Astrocyte (in vitro differentiated cells and primary cell): ENCODE data around the gene KCP. TPM values are rescaled to one million over a fixed set of nuclear protein-coding genes. Genes with fewer than 3 reads are reported as not detected.
A peak's percentile ranks its signal among the peaks of the same experiment; 100 is the strongest.

ENCODE experiments used
- DNase-seq: peaks from one replicate; pipeline ENCODE4 v3.0.0-alpha.2; 2010; ENCODE audit warnings: low read depth
- FAIRE-seq: peaks from 2 replicates; lab custom pipeline; 2011; peaks lifted over from hg19 to GRCh38; lab: Jason Lieb, UNC
- H2AFZ ChIP-seq: 2 replicates; pipeline ENCODE4 v1.6.0; 2012; ENCODE audit warnings: low read depth, low read length, inconsistent platforms
- H3K27ac ChIP-seq: 2 replicates; pipeline ENCODE4 v1.5.1; 2011; ENCODE audit warnings: low read depth, low read length, inconsistent platforms
- H3K27me3 ChIP-seq: 2 replicates; pipeline ENCODE4 v1.6.0; 2011; ENCODE audit warnings: low read length, inconsistent platforms; ENCODE audit not compliant: insufficient read depth
- H3K36me3 ChIP-seq: 2 replicates; pipeline ENCODE4 v1.5.1; 2011; ENCODE audit warnings: low read length, inconsistent platforms; ENCODE audit not compliant: insufficient read depth
- H3K4me1 ChIP-seq: 2 replicates; pipeline ENCODE4 v1.5.1; 2011; ENCODE audit warnings: low read length, inconsistent platforms; ENCODE audit not compliant: insufficient read depth
- H3K4me2 ChIP-seq: 2 replicates; pipeline ENCODE4 v1.6.0; 2012; ENCODE audit warnings: low read length, inconsistent platforms
- H3K4me3 ChIP-seq: 2 replicates; pipeline ENCODE4 v1.5.1; 2011; ENCODE audit warnings: low read depth, mild to moderate bottlenecking, low read length, inconsistent platforms; ENCODE audit not compliant: insufficient read depth
- H3K79me2 ChIP-seq: 2 replicates; pipeline ENCODE4 v1.6.0; 2012; ENCODE audit warnings: mild to moderate bottlenecking, low read length, inconsistent platforms; ENCODE audit not compliant: insufficient read depth
- H3K9ac ChIP-seq: 2 replicates; pipeline ENCODE4 v1.6.0; 2012; ENCODE audit warnings: mild to moderate bottlenecking, low read length, inconsistent platforms
- H3K9me3 ChIP-seq: 2 replicates; pipeline ENCODE4 v1.5.1; 2012; ENCODE audit warnings: low read depth, mild to moderate bottlenecking, low read length, inconsistent platforms; ENCODE audit not compliant: insufficient read depth
- H4K20me1 ChIP-seq: 2 replicates; pipeline ENCODE4 v1.6.0; 2012; ENCODE audit warnings: low read length, inconsistent platforms; ENCODE audit not compliant: insufficient read depth
- H3K27ac Mint-ChIP-seq: one replicate; pipeline ENCODE4 v1.8.0; 2021; ENCODE audit warnings: mild to moderate bottlenecking, mixed read lengths; ENCODE audit not compliant: unreplicated experiment
- H3K27me3 Mint-ChIP-seq: one replicate; pipeline ENCODE4 v1.8.0; 2021; ENCODE audit warnings: low read depth, mixed read lengths; ENCODE audit not compliant: unreplicated experiment
- H3K36me3 Mint-ChIP-seq: one replicate; pipeline ENCODE4 v1.8.0; 2021; ENCODE audit warnings: low read depth, mixed read lengths; ENCODE audit not compliant: unreplicated experiment
- H3K4me1 Mint-ChIP-seq: one replicate; pipeline ENCODE4 v1.8.0; 2021; ENCODE audit warnings: low read depth, mixed read lengths; ENCODE audit not compliant: unreplicated experiment
- H3K4me3 Mint-ChIP-seq: one replicate; pipeline ENCODE4 v1.8.0; 2021; ENCODE audit warnings: mild to moderate bottlenecking, moderate library complexity, mixed read lengths; ENCODE audit not compliant: unreplicated experiment
- H3K9me3 Mint-ChIP-seq: one replicate; pipeline ENCODE4 v1.8.0; 2021; ENCODE audit warnings: mild to moderate bottlenecking, mixed read lengths; ENCODE audit not compliant: unreplicated experiment
- EZH2 ChIP-seq: IDR thresholded peaks from 2 replicates; pipeline ENCODE4 v1.6.1; 2012; ENCODE audit warnings: mild to moderate bottlenecking, low read length, inconsistent platforms; ENCODE audit not compliant: insufficient read depth
- total RNA-seq: library from RNA; stranded (reverse); gene quantifications from 2 replicates; pipeline ENCODE4 v1.2.1, GENCODE V29; 2021
- TF ChIP-seq, protein P1 (sequence below): IDR thresholded peaks from 2 replicates; pipeline ENCODE4 v1.5.1; 2011; ENCODE audit warnings: low read depth, mild to moderate bottlenecking, inconsistent platforms, low read length, moderate library complexity; ENCODE audit not compliant: insufficient read depth

KCP gene
- total RNA-seq, 1 donor from 2014 or later, result 0.20 TPM

DNA sequence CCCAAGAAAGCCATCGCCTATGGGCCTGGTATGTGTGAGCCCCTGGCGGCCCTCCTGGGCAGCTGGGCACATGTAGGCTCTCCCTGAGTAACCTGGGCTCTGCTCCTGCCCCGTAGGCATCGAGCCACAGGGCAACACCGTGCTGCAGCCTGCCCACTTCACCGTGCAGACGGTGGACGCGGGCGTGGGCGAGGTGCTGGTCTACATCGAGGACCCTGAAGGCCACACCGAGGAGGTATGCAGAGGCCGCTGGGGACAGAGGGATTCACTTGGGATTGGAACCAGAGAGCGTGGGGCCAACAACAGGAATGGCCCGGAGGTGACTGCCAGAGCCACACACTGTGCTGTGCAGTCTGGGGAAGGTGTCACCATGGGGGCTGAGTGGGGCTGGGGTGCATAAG is 73.0 kb downstream of the KCP start:
- peaks cover 50% of the 10 kb centered on the region for H3K36me3 ChIP-seq
- H3K4me2 ChIP-seq, result no peak overlapping the region
- H3K4me3 ChIP-seq, result no peak overlapping the region
- H3K4me1 ChIP-seq, result peaks cover 50% of the 10 kb centered on the region
- peaks cover 79% of the 10 kb centered on the region for H3K79me2 ChIP-seq
- H2AFZ ChIP-seq, result no peak overlapping the region
- Mint-ChIP-seq H3K9me3 (no peaks in the 10 kb centered on the region), H3K4me1 (peaks cover 13% of the 10 kb centered on the region), H3K27ac (no peak overlapping the region), H3K4me3 (no peak overlapping the region), H3K36me3 (peaks cover 21% of the 10 kb centered on the region), H3K27me3 (no peaks in the 10 kb centered on the region)
- no peak overlapping the region for H3K27ac ChIP-seq
- DNase-seq, result no peak
- peaks cover 96% of the 10 kb centered on the region for H4K20me1 ChIP-seq
- FAIRE-seq, result no peak
- no peak for TF ChIP-seq EZH2
- TF ChIP-seq, protein P1, sequence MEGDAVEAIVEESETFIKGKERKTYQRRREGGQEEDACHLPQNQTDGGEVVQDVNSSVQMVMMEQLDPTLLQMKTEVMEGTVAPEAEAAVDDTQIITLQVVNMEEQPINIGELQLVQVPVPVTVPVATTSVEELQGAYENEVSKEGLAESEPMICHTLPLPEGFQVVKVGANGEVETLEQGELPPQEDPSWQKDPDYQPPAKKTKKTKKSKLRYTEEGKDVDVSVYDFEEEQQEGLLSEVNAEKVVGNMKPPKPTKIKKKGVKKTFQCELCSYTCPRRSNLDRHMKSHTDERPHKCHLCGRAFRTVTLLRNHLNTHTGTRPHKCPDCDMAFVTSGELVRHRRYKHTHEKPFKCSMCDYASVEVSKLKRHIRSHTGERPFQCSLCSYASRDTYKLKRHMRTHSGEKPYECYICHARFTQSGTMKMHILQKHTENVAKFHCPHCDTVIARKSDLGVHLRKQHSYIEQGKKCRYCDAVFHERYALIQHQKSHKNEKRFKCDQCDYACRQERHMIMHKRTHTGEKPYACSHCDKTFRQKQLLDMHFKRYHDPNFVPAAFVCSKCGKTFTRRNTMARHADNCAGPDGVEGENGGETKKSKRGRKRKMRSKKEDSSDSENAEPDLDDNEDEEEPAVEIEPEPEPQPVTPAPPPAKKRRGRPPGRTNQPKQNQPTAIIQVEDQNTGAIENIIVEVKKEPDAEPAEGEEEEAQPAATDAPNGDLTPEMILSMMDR, result no peak
- H3K27me3 ChIP-seq, result no peaks in the 10 kb centered on the region
- H3K9me3 ChIP-seq, result no peaks in the 10 kb centered on the region
- no peak overlapping the region for H3K9ac ChIP-seq

DNA sequence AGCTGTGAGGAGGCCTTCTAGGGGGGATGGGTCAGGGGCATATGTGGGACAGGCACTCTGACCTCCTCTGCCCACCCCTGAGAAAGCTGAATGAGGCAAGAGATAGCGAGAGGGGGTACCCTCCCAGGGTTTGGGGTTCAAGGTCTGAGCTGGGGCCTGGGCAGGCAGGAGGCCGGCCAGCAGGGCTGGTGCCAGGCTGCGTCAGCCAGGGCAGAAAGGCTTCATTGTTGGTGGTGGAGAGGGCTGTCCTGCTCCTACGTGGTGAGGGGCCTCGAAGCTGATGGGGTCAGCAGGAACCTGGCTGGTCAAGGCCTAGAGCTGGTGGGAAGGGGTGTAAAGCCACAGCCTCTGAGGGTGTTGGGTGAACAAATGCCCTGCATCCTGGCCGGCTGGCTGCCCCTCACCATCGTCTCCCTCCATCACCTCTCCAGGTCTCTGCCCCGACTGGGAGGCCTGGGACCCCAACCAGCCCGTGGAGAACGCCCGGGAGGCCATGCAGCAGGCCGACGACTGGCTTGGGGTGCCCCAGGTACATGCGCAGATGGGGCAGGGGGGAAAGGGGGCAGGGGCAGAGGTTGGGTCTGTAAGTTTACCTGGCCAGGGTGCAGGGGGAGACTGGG is 73.7 kb downstream of the KCP start:
- Histone ChIP-seq H3K4me3 (no peak overlapping the region), H3K79me2 (peaks cover 81% of the 10 kb centered on the region), H3K27ac (peak overlapping the region; percentile 73), H2AFZ (no peak overlapping the region), H3K9ac (peak overlapping the region; percentile 73), H3K27me3 (no peaks in the 10 kb centered on the region), H3K4me2 (peak overlapping the region; percentile 65), H4K20me1 (peaks cover 96% of the 10 kb centered on the region), H3K4me1 (peaks cover 52% of the 10 kb centered on the region), H3K36me3 (peaks cover 46% of the 10 kb centered on the region), H3K9me3 (no peaks in the 10 kb centered on the region)
- peak overlapping the region; percentile 69 for H3K27ac Mint-ChIP-seq
- H3K36me3 Mint-ChIP-seq, result peaks cover 20% of the 10 kb centered on the region
- no peak for DNase-seq
- no peak for TF ChIP-seq EZH2
- TF ChIP-seq, protein P1, result no peak
- H3K27me3 Mint-ChIP-seq, result no peaks in the 10 kb centered on the region
- peaks cover 13% of the 10 kb centered on the region for H3K4me1 Mint-ChIP-seq
- no peak for FAIRE-seq
- no peaks in the 10 kb centered on the region for H3K9me3 Mint-ChIP-seq
- no peak overlapping the region for H3K4me3 Mint-ChIP-seq
